Fibroblast of gingiva (primary cell): ENCODE data around the gene C3orf52.

ENCODE experiments used
- DNase-seq: peaks from one replicate; pipeline ENCODE4 v3.0.0-alpha.2; 2011; ENCODE audit warnings: low read depth

Gene C3orf52

DNA sequence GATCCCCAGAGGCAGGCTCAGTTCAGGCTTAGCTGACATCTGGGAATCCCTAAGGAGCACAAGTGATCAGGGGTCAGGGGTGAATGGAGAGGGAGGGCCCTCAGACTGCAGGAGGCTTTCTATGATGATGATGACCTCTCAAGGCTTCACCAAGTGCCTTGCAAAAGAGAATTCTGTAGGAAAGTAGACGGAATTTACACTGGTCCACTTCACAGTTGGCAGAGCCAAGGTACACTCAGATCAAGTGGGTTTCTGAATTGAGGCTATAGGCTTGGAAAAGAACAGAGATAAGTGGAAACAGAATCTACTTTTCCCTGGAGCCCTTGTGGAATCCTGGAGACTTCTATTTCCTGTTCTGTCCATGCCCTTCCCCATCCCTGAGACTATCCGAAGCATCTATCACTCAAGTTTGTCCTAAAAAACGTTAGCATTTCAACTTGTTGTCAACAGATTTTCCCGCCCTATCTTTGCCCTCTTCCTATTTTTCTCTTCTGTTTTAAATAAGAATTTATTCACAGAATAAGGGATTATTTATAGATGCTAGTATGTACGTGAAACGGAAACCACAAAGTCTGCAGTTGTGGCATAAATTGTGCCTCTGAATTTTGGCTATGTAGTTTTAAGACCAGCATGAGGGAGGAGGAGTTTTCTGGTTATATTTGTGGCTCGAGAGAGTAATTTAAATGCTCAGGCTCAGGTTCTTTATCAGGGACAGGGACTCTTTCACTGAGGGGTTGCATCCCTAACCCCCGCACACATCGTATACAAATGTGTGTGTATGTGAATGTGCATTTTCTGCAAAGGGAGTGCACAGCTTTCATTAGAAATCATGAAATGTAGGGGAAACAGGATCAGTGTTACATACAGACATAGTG lies 34.0 kb downstream of the C3orf52 start:
- DNase-seq, result no peak

DNA sequence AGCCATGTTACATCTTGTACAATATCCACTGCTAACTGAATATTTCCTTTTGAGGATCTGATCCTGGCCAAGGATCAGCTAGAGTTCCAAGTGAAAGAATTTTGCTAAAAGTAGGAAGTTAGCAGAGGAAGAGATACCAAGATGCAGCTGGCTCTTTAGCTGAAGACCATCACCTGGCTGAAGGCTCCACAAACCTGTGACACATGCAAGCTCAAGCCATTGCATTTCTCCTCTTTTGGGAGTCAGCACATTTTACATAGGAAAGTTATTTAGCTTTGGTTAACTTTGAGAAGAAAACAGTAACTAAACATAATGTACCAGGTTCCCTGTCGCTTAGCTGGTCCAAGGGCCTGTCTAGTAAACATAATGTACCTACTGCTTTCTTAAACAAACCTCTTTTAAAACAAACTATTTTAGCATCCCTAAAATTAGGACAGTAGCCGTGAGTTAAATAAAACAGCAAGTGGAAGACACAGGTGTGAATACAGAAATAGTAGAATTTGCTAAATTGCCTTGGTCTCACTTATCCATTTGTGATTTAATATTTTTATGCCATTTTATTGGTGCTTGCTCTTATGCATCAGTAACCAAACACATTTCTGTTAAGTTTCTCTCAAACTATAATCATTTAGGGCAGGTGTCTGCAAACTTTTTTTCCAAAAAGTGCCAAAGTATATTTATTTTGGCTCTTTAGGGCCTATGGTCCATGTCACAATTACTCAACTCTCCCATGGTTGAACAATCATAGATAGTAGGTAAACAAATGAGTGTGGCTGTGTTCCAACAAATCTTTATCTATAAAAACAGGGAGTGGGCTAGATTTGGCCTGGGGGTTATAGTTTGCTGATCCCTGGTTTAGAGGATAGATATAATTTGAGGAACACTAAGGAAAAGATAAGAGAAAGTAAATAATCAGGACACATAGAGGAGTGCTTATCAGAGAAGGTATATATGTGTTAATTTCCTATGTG lies 35.7 kb downstream of the C3orf52 start:
- no peak for DNase-seq

DNA sequence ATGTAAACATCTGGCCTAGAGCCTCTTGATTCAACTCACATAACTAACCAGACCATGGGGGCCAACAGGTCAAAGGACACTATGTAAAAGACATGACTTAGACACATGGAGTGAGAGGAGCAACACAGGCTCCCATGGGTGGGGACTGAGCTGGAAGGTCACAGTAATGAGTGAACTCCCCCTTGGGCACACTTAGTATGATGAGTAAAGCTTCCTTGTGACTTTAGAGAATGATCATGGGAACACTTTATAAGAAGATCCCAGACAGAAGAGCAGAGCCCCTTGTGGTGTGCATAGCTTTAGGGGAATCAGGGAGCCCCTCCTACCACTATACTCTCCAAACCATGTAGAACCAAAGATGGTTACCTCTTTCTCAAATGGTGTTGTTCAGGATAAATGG lies 36.7 kb downstream of the C3orf52 start:
- no peak for DNase-seq

DNA sequence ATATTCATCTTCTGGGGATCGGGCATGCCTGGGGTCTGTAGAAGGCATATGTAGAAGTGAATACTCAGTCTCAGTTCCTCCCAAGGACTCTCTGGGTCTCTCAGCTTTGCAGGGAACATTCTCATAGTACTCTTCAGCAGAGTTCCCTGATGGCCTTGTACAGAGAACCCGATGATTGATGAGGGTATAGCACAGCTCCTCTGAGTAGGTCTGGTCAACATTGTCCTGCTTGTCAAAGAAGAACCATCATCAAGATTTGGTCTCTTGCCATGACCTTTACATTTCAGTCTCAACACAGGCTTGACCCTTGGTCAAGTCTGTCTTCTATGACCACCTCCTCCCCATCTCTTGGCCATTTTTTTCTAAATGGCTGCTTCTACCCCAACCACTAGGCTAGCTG lies 37.4 kb downstream of the C3orf52 start:
- DNase-seq, result no peak

DNA sequence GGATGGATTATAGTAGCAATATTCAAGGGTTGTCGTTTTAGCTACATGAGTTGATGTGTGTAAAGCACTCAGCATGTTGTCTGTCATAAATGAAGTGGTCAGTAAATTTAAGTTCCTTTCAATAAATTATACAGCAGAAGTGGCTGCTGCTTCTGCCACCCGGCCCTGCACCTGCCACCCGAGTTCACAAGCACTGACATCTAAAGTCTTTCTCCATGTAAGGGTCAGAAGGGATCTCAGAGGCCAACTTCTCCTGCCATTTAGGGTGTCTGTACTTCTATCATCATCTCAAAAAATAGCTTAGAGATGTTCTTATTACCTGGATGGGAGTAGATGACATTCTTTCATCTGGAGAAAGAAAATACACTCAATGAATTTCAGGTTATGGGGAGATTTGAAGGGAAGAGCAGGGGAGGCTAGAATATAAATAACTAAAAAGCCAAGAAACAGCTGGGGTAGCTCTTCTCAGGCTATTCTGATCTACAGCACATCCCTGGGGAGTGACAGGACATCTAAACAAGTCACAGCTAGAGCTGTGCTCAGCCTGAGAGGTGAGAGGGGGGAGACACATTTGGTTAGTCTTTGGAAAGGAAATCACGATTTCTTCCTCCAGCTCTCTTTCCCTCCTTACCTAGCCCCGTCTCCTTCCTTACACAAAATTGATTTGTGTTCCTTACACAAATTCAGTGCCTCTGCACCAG lies 38.9 kb downstream of the C3orf52 start:
- no peak for DNase-seq

DNA sequence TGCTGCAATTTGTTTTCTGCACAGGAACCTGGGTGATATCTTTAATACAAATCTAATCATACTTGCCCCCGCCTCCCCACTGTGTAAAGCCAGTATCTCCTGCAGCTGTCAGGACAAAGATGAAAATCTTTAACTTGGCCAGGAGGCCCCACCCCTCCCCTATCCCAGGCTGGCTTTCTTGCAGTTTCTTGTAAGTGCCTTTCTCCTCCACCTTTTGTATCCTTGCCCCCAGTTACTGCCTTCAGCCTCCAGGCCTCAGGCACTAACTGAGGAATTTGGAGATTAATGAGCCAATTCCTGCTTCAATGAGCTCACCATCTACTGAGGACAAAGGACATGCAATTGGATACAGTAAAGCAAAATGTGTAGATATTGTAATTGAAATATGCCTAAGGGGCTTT lies 40.3 kb downstream of the C3orf52 start:
- no peak for DNase-seq

DNA sequence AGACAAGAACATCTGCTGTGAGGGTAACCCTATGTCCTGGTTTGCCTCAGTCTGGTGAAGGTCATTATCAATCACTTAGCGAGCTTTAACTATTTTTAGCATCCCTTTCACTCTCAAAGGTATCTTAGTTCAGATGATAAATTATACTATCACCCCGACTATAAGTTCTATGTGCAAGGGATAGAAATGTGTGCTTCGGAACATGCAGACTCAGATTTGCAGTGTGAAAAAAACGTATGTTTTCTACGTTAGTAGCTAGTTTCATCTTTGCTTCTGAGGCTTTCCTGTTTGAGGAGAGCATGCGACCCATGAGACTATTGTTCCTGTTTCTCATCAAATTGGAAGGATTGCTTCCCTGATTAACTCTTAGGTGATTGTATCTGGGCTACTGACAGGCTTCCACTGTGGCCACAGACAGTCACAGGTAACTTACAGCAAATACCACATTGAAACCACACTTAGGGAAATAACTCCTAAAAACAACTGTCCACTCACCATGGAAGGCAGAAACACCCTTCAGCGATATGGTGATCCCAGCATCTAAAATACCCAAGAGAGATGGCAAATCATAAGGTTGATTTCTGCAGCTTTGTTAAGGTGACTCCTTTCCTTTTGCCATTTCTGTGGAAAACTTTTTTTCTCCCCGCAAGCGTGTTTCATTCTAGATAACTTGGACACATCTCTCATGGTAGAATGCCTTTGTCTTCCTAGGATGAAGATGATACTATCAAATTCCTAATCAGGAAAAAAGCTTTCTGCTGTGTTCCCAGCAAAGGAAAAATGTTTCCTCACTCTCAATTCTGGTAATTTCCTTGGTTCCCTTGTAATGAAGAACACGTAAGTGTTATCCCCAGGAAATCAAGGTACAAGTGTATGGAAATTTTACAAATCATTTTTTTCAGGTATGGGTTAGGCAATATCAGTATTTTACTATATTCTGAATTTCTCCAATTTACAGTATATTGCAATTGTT lies 41.6 kb downstream of the C3orf52 start:
- no peak for DNase-seq

DNA sequence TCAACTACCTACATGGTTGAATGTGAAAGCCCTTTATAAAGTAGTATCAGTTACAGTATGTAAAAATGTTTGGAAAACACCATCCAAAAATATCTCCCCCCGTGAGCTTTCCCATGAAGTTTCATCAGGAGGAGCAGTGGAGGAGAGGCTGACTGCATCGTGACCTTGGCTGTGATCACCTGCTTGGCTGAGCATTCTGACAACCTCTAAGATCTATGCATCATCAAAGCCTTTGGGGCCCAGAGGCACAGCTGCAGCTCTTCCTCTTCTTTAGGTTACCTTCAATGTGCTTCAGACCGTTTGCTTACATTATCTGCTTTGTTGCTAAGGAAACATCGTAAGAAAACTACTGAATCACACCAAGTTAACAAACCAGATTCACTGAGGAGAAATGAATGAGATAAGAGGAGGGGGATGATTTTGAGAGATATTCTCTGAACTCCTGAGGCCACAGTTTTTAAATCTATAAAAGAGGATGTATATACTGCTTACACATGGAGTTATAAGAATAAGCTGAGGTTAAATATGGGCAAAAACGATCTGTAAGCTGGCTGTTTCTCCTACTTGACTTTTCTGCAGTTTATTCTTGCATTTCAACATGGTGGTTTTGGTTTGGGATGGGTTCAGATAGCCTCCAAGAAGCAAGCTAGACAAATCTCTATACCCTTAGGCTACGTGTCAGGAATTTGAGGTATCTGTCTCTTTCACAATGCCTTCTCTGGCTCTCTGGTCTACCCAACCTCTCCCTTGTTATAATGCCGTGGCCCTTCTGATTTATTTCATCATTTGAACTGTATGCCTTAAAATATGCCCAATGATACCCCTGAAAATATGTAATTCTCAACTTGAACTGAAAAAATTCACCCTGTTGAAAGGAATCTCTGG lies 42.9 kb downstream of the C3orf52 start:
- peak; percentile 66 for DNase-seq

DNA sequence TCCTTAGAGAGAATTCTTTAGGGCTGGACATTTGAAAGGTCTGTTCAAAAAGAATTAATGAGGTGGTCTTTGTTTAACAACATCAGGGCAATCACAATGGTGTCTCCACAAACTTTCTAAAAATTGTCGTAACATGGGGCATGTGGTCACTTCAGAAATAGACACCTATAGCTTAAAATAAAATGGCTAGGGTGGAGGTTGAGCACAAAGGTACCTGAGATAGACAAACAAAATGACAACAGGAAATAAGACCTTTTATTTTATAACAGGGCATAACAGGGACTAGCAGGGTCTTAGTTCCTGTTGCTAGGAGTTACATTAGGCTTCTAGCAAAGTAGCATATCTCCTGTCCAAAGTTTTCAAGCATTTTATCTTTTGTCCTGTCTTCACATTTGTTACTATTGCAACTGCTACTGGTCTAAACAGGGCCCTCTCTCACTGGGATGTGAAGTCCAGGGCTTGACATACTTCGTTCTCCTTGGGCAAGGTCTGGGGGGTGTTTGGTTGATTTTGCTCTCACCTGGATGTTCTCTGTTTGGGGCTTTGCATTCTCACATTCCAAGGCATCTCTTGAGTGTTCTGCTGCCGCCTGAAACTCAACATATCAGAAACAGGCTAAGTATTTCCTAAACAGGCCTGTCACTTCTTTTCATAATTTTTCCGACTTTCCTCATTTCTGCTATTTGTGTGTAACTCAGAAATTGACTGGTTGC lies 43.9 kb downstream of the C3orf52 start:
- DNase-seq, result no peak

DNA sequence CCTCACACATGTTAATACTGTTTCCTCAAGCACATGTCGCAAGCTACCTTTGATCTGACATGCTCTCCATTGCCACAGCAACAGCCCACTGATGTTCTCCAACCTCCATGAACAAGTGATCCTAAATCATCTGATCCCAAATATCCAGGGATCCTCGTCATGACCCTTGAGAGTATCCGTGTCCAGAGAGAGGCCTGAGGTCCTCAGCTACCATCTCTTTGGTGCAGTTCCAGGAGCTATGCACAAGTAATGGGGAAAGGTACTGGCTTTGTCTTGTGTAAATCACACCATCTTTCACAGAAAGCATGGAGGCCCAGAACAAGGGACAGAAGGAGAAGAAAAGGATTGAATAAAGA lies 44.4 kb downstream of the C3orf52 start:
- no peak for DNase-seq

DNA sequence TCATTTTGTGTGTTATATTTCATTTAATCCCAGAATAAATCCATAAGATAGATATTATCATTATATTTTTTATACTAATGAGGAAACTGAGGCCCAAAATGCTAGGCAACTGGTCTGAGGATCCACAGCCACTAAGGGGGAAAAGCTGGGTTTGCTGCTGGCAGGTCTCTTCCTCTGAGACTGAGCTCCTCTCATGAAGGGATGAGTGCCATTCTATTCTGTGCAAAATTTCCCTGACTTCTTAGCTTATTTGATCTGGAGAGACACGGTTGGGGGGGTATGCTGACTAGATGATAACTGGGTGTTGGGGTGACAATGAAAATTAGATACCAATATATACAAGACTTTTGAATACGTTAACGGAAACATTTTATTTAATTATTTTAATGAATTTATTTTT lies 44.9 kb downstream of the C3orf52 start:
- DNase-seq, result no peak

DNA sequence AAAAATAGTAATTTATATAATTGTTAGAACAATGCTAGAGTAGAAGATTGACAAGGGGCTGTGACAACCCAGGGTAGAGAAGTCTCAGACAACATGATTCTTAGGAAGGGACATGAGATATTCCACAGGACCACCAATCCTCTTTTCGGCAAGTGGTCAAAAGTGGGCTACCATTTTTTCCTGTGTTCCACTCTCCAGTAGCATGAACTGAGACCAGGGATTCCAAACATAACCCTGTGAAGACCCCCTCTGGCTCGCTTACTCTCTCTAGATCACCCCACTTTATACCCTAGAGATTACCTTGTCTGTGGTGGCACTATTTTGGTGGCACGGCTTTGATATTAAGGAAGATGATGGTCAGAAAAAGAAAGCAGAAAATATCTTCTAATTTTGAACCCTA lies 45.9 kb downstream of the C3orf52 start:
- no peak for DNase-seq

DNA sequence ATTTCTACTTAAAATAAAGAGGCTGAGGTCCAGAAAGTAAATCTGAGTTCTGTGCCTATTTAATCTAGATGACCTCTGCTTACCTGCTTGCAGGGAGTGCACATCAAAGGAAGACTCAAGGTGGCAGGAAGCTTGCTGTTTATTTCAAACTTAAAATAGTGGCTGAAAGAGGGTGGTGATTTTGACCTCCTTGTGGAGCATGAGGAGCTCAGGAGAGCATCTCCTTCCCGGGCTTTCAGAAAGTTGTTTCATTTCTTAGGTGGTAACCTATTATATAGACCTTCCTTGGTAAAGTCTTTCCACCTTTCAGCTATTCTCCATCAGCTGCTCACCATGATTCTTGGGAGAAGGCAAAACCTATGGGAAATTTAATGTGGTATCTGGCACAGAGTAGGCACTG lies 46.4 kb downstream of the C3orf52 start:
- no peak for DNase-seq

DNA sequence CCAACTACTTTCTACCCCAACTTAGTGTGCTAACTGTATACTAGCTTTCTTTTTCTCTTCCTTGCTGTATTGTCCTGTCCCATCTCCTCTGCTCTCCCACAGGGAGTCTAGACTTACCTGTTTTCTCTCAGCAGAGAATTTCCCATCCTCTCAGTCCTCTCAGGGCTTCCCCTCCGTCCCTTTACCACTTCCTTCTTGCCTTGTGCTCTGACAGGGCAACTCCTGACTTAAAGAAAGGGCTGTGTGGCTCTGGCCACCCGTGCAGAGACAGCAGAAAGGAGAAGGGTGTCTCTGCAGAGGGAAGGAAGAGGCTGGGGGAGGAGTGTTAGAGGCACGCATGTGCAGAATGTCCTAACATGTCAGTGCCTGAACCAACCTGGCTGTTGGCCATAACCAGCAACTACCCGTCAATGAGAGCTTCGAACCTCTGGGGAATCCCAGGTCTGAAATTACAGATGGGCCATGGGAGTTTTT lies 46.8 kb downstream of the C3orf52 start, which contains the start of gene GCSAM:
Gene GCSAM, minus strand, starts transcription at position 274 of the 474 bp plus-strand sequence. Its CDS starts 128 bp downstream, at position 146.
- DNase-seq, result no peak

DNA sequence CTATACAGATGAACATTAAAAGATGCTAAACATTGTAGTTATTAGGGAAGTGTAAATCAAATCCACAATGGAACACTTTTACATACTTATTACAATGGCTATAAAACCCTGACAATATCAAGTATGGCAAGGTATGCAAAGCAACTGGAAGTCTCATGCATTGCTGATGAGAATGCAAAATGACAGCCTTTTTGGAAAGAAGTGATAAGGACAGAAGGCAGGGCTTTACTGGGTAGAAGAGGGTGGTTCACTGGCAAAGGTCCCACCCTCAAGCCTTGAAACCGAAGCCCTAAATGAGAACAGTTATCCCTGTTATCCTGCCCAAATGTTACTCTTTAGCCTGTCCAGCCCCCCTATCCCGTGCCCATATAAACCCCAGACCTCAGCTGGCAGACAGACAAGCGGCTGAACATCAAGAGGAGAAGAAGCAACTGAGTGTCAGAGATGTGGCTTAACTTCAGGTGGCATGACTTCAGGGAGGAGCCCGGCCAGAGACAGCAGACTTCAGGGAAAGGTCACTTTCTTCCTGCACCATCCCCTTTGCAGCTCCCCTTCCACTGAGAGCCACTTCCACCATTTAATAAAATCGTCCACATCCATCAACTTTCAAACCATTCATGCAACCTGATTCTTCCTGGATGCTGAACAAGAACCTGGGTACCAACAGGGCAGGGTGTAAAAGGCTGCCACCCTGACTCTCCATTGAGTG lies 47.6 kb downstream of the C3orf52 start:
- DNase-seq, result no peak

DNA sequence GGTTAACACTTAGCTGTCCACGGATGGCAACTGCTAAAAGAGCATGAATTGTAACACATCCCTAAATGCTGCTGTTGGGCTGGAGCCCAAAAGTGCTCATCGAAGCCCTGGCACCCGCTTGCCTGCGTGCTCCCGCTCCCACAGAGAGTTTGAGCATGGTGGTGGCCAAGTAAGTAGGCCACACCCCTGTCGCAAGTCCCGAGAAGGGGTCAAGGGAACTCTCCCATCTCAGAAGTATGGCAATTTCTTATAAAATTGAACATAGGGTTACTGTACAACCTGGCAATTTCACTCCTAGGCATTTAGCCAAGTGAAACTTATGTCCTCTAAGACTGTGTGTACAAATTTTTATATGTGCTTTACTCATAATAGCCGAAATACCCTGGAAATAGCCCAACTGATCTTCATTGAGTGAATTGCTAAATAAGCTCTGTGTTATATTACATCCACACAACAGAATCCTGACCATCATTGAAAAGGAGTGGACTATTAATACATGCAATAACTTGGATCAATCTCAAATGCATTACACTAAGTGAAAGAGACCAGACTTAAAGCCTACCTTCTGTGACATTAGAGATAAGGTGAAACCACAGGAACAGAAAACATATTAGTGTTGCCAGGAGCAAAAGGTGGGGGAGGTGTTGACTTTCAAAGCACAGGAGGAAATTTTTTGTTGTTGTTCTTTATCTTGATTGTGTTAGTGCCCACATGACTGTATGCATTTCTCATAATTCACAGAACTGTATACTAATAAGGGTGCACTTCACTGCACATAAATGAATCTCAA lies 48.3 kb downstream of the C3orf52 start:
- DNase-seq, result peak; percentile 10

DNA sequence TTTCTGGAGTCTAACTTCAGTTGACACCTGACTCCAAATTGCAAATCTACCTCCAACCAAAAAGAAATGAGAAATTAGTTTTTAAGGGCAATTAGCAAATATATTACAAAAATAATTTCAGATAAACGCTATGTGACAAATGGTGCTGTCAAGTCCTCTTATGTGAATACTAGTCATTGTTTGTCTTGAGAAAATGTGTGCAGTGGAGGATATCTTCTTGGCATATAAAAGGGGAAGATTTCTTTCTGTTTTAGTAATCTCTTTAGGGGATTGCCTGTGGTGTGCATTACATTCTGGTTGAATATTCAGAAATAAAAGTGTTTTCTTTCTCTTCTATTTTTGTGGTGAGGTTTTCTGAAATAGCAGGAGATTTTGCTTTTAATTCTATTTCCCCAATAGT lies 49.9 kb downstream of the C3orf52 start:
- no peak for DNase-seq
